Urothelium cell line (cell line): ENCODE results near the gene VPS41.
"Not testable (repeated sequence)": the region's sequence is repeated elsewhere in the genome, so short reads cannot be mapped to it uniquely, and the experiment has no call there.

Experiments
- DNase-seq: peaks from one replicate; pipeline ENCODE4 v3.0.0; 2011; ENCODE audit warnings: low spot score, mixed read lengths
- FAIRE-seq: peaks from 2 replicates; lab custom pipeline; 2011; peaks lifted over from hg19 to GRCh38; lab: Jason Lieb, UNC

Gene VPS41

DNA sequence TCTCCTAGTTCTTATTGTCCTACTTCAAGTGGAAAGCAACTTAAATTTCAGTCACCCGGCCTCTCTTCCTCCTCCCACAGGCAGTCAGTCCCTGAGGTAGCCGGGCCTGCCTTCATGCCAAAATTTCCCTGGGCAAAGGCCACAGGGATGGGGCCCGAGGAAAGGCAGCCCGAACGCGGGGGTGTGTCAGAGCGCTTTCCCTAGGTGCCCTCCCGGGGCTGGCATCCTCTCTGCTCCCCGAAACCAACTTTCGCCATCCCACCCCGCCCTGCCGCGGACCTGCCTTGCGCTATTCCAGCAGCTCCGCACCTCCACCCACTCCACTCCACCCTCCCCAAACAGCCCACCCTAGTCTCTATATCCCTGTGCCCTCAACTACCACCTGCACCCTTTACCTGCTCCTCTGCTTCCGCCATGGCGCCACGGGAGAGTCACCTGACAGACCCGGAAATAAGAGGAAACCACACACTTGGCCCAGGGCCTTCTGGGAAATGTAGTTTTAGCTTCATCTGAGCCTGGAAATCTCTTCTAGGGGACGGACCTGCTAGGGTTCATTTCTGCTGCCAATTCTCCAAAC is at the start of gene VPS41:
Gene VPS41 (minus strand): TSS at position 433 of the 577 bp plus-strand sequence. CDS start 17 bp downstream, at position 416.
- FAIRE-seq: peak; percentile 94

GRCh38 chr7:38955892-38956291 is 46.9 kb upstream of the VPS41 start:
- FAIRE-seq: no peak
- no peak for DNase-seq

More for the DNA sequence above, at the start of gene VPS41:
- DNase-seq: peak; percentile 90

DNA sequence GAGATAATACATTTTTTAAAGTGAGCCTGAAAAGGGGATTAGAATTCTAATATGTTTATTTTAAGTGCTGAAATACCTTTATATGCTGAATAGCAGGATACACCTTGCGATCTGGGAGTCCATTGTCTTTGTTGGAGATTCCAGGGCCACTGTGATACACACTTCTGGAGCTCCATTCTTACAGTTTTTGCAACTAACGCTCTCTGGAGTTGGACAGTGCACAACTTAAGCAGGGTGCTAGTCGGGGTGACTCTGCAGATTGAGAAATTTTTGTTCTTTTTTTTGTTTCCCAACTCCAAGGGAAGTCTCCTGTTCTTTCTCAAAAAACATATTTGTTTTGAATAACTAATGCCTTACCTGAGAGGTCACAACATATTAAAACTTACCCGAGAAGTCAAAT is 45.0 kb upstream of the VPS41 start:
- FAIRE-seq: no peak
- no peak for DNase-seq

- FAIRE-seq (no peak), DNase-seq (no peak)
Observed at GRCh38 chr7:38953227-38953626, 44.2 kb upstream of the VPS41 start.

GRCh38 chr7:38951213-38951612 is 42.2 kb upstream of the VPS41 start:
- FAIRE-seq: no peak
- no peak for DNase-seq

- DNase-seq (no peak), FAIRE-seq (no peak)
Observed at GRCh38 chr7:38950309-38950708, 41.3 kb upstream of the VPS41 start.

- peak; percentile 52 for FAIRE-seq
- not testable (repeated sequence) for DNase-seq
Observed at GRCh38 chr7:38947541-38947940, 38.5 kb upstream of the VPS41 start.

DNA sequence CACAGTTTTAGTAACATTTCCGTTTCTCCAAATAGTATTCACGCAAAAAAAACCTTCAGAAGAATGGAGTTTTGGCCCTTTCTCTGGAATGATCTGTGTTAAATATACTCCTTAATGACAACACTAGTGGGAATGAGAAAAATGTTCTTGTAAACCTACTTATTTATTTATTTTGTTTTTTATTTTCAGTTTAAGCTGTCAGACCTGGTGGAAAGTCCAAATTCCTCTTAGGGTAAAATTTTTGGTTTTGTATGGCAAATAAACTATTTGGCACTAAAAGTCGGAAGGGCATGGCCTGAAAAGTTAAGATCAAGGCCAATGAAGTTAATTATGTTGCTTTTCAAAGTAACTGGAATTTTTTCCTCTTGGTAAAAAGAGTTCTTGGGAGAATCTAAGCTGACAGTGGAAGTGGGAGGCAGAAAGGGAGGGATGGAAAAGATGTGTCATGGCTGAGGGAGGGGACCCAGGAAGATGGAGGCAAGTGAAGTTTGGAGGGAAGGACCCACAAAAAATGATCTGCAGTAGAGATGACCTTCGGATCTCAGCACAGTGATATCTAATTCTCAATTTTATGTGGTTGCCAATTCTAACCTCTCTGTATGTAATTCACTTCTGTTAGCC is 33.5 kb upstream of the VPS41 start:
- DNase-seq (no peak), FAIRE-seq (no peak)

DNA sequence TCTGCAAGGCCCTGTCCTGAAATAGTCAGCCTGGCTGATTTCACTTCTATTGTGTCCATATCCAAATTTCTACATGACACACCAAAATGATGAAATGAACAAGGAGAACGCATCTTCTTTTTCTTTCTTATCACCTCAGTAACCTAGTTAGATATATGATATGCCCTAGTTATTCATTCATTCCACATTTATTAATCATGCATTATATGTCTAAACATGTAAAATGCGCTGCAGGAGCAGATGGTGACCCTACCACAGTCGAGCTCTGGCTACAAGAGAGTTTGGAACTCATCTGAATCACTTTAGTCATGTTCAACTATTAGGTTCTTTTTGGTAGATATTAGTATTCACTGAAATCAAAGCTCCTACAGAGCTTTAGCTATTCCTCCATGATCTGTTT is 31.8 kb upstream of the VPS41 start:
- FAIRE-seq (no peak), DNase-seq (no peak)

GRCh38 chr7:38938589-38938988 is 29.6 kb upstream of the VPS41 start:
- FAIRE-seq: no peak
- no peak for DNase-seq

DNA sequence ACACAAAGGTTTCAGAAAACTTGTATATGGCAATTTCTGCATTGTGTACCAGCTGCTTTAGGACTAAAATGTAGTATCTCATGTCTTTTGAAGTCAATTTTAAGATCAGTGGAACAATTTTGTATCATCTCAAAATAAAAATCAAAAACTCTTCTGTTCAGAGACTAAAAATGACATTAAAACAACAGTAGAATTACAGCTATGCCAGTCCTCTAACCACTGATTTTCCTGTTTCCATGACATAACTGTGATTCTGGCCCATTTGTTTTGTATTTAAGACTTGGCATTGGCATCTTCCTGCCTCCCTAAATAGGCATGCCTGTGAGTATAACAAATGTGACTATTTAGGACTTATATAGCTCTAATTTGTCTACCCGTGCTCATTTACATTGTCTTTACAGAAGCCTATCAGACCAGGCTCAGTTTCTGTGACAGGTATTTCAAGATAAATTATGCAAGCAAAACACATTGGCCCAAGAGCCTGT is 29.1 kb upstream of the VPS41 start:
- FAIRE-seq (no peak), DNase-seq (no peak)

GRCh38 chr7:38936641-38937040 is 27.6 kb upstream of the VPS41 start:
- no peak for FAIRE-seq
- no peak for DNase-seq

GRCh38 chr7:38934536-38934935 is 25.5 kb upstream of the VPS41 start:
- peak; percentile 90 for FAIRE-seq
- no peak for DNase-seq

DNA sequence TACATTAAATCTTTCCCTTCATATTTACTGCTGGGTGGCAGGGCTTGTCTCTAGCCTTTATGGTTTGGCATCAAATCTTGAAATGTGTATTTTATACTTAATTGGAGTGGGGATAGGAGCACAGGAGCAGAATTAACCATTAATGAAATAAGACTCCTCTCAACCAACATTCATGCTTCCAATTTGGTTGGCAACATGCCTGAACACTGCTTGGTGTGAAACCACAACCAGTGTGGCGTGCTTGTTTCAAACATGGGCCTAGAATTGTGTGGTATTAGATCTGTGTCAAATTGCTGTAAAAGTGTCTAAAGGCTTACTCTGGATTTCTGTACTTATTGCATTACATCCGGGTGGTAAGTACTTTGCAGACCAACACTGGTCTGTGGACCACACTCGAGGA is 25.1 kb upstream of the VPS41 start:
- FAIRE-seq: no peak
- DNase-seq: no peak

DNA sequence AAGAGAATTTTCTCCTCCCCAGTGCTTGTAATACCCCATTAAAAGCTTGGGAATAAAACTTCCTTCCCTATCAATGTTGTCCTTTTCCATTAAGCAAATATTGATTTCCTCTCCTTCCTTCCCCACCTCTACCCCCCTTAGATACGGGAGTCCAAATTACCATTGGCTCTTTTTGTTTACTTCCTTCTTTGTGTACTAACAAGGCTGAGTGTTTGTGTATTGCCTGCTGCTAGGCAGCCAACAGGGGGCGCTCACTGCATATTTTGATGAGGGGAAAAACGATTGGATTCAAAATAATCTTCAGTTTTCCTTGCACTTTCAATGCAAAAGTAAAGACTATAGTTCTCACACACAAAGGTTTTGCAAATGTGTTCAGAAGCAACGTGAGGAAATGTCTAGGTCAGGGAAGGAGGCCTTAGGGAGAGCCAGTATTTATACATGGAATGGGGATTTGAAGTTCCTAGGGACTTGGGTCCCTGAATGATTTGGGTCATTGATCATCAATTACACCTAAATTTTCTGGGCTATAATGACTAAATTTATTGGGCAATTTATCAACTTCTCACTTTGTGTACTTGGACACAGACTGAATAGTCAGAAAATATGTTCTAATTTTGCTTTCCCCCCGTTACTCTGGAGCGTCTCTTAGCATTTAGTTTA is 23.6 kb upstream of the VPS41 start:
- peak; percentile 58 for DNase-seq
- FAIRE-seq: no peak

DNA sequence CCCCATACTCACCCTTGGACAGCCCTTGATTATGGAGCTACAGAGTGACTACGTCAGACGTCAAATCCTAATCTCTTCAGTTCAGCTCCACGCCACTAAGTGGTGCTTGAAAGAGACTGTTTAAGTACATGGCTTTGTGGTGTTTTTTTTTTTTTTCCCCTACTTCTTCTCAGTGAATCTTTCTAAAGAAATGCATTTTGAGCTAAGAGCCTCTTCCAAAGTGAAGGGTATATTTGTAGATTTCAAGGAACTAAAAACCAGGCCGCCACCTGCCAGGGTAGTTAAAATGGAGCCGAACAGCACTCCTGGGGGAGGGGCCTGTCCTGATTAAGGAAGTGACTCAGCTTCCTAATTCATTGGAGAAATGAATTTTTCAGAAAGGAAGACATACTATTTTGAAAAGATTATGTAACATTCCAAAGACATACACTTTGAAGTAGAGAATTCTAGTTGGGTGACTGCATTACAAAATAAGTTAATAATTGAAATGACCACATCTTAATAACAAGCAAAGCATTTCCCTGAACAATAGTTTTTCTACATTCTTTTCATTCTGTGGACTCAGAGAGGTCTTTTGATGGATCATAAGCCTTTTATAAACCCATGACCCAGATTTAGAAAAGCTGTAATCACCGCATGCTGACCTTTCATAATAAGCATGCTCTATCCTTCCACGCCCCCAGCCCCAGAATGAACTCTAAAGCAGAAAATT is 20.6 kb upstream of the VPS41 start:
- FAIRE-seq: no peak

DNA sequence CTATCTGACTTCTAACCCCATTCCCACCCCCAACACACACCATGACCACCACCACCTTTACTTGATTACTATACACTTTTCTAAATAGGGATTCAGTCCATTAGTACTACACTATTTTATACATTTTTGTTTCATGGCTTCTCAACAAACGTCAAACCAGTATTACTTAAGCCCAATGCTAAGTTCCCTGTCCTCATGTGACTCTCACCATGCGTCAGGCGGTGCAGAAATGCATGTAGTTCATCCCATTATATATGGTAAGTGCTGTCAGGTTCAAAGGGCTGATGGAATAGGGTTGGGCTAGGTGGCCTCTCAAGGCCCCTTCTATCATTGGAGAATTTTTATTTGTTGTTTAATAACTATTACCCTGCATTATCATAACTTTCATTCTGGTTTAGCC is 19.5 kb upstream of the VPS41 start:
- no peak for DNase-seq
- FAIRE-seq: no peak

More for the DNA sequence above, 20.6 kb upstream of the VPS41 start:
- no peak for DNase-seq

- FAIRE-seq (no peak), DNase-seq (no peak)
Observed at GRCh38 chr7:38927751-38928150, 18.8 kb upstream of the VPS41 start.

- DNase-seq (no peak), FAIRE-seq (no peak)
Observed at GRCh38 chr7:38920731-38921130, 11.7 kb upstream of the VPS41 start.

GRCh38 chr7:38916396-38916795 is 7.4 kb upstream of the VPS41 start:
- FAIRE-seq (no peak), DNase-seq (no peak)

DNA sequence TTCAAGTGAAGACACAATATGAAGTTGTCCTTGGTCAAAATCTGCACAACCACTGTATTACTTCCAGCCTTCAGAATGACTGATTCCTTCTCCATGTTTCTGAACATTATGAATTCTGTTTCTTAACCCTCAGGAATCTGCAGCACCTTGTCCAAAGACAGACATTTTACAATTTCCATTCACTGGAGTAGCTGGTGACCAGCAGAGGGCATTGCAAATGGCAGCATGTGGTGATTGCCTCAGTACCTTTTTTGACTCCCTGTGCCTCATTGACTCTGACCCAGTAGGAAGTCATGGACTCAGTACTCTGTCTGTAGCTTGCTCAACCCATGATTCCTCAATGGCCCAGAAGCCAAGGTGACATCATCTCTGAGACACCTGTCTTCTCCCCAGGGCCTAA is 879 bp upstream of the VPS41 start:
- FAIRE-seq: no peak

DNA sequence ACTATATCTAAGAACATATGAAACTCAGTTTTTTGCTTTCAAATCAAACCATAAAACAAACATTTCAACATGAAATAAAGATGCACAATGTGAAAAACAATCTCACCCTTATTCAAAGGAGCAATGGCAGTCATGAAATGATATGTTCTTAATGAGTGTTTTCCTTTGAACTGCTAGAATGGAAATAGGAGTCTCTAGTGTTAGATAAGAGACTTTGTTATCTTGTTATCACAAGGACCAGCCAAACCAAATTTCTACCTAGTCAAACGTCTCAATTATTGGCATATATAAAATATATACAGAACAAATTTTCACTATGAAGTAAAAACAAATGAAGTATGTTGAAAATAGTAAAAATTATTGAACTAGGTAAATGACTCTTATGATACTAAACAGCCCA is 1.2 kb downstream of the VPS41 start:
- DNase-seq (no peak), FAIRE-seq (no peak)

More for the DNA sequence above, 879 bp upstream of the VPS41 start:
- no peak for DNase-seq
